ENCODE measurements around the gene BORCS8. TPM values are rescaled to one million over a fixed set of nuclear protein-coding genes. Genes with fewer than 3 reads are reported as not detected.

The BORCS8 gene
- total RNA-seq, 1 donor from 2014 or later, result 33.5 TPM

GRCh38 chr19:19201697-19202630 lies 10.0 kb upstream of the BORCS8 start:
- H3K4me3 ChIP-seq (ENCODE audit: insufficient read depth, low read depth, low read length), result peak overlapping the region; percentile 66
- peaks cover 16% of the 10 kb centered on the region for H4K20me1 ChIP-seq (ENCODE audit: insufficient read depth, low read length)
- H3K4me3 Mint-ChIP-seq (ENCODE audit: unreplicated experiment), result peak overlapping the region; percentile 90

GRCh38 chr19:19193926-19194325 lies 2.0 kb upstream of the BORCS8 start:
- H3K36me3 Mint-ChIP-seq (ENCODE audit: low read depth, unreplicated experiment), result peaks cover 10% of the 10 kb centered on the region
- Histone ChIP-seq H3K27me3 (ENCODE audit: insufficient read depth, low read length) (no peaks in the 10 kb centered on the region), H3K4me1 (ENCODE audit: insufficient read depth, low read length) (peaks cover 9% of the 10 kb centered on the region), H2AFZ (ENCODE audit: low read depth, low read length) (no peak overlapping the region), H3K9me3 (ENCODE audit: insufficient read depth, low read depth, low read length) (no peaks in the 10 kb centered on the region), H4K20me1 (ENCODE audit: insufficient read depth, low read length) (peaks cover 39% of the 10 kb centered on the region), H3K4me3 (ENCODE audit: insufficient read depth, low read depth, low read length) (peak overlapping the region; percentile 80), H3K27ac (ENCODE audit: low read depth, low read length) (no peak overlapping the region), H3K4me2 (ENCODE audit: low read length) (peak overlapping the region; percentile 92), H3K9ac (ENCODE audit: low read length) (no peak overlapping the region), H3K79me2 (ENCODE audit: insufficient read depth, low read length) (peaks cover 51% of the 10 kb centered on the region), H3K36me3 (ENCODE audit: insufficient read depth, low read length) (peaks cover 4% of the 10 kb centered on the region)
- TF ChIP-seq CTCF (IDR thresholded peaks at IDR 0.05; ENCODE audit: insufficient read depth, low read depth, low read length) (no peak), EZH2 (IDR thresholded peaks at IDR 0.05; ENCODE audit: insufficient read depth, low read length) (no peak)
- FAIRE-seq, result no peak
- no peaks in the 10 kb centered on the region for H3K27me3 Mint-ChIP-seq (ENCODE audit: low read depth, unreplicated experiment)
- H3K4me1 Mint-ChIP-seq (ENCODE audit: low read depth, unreplicated experiment), result peaks cover 11% of the 10 kb centered on the region
- H3K9me3 Mint-ChIP-seq (ENCODE audit: unreplicated experiment), result no peaks in the 10 kb centered on the region
- peak overlapping the region; percentile 97 for H3K4me3 Mint-ChIP-seq (ENCODE audit: unreplicated experiment)
- no peak overlapping the region for H3K27ac Mint-ChIP-seq (ENCODE audit: unreplicated experiment)
- DNase-seq (ENCODE audit: low read depth), result no peak

More at GRCh38 chr19:19201697-19202630, 10.0 kb upstream of the BORCS8 start:
- Histone ChIP-seq H3K27me3 (ENCODE audit: insufficient read depth, low read length) (peaks cover under 1% of the 10 kb centered on the region), H3K9ac (ENCODE audit: low read length) (no peak overlapping the region), H3K27ac (ENCODE audit: low read depth, low read length) (no peak overlapping the region), H3K9me3 (ENCODE audit: insufficient read depth, low read depth, low read length) (no peaks in the 10 kb centered on the region), H3K79me2 (ENCODE audit: insufficient read depth, low read length) (peaks cover 9% of the 10 kb centered on the region), H3K4me2 (ENCODE audit: low read length) (peak overlapping the region; percentile 87), H3K4me1 (ENCODE audit: insufficient read depth, low read length) (peaks cover 8% of the 10 kb centered on the region), H2AFZ (ENCODE audit: low read depth, low read length) (no peak overlapping the region), H3K36me3 (ENCODE audit: insufficient read depth, low read length) (peaks cover 4% of the 10 kb centered on the region)
- Mint-ChIP-seq H3K36me3 (ENCODE audit: low read depth, unreplicated experiment) (peaks cover 19% of the 10 kb centered on the region), H3K9me3 (ENCODE audit: unreplicated experiment) (peaks cover 4% of the 10 kb centered on the region), H3K4me1 (ENCODE audit: low read depth, unreplicated experiment) (no peaks in the 10 kb centered on the region), H3K27me3 (ENCODE audit: low read depth, unreplicated experiment) (peaks cover 7% of the 10 kb centered on the region), H3K27ac (ENCODE audit: unreplicated experiment) (no peak overlapping the region)
- FAIRE-seq (no peak), DNase-seq (ENCODE audit: low read depth) (no peak)
- TF ChIP-seq EZH2 (IDR thresholded peaks at IDR 0.05; ENCODE audit: insufficient read depth, low read length) (no peak), CTCF (IDR thresholded peaks at IDR 0.05; ENCODE audit: insufficient read depth, low read depth, low read length) (no peak)

Data from astrocyte (in vitro differentiated cells and primary cell).